T follicular helper cell (primary cell): ENCODE data around the gene CCDC14.
"Not testable (repeated sequence)": the region's sequence is repeated elsewhere in the genome, so short reads cannot be mapped to it uniquely, and the experiment has no call there.

Source experiments
- DNase-seq: peaks from one replicate; pipeline ENCODE4 v3.0.0-alpha.2; 2020; ENCODE audit warnings: low read depth
- total RNA-seq, 2 experiments: gene quantifications; one replicate each; lab custom pipeline; 2026; lab: John Stamatoyannopoulos, UW

CCDC14 gene
- 29.6 to 46.0 reads per million in 2 experiments for total RNA-seq

GRCh38 chr3:123960781-123961507 is at the start of gene CCDC14:
Gene CCDC14 (minus strand): TSS chr3:123961229. CDS start chr3:123961173, 56 bp downstream.
- DNase-seq: peak; percentile 63

- DNase-seq: not testable (repeated sequence)
These were observed 47.3 kb upstream of the CCDC14 start for GRCh38 chr3:124008321-124008720.

- no peak for DNase-seq
These were observed 46.2 kb upstream of the CCDC14 start for GRCh38 chr3:124007186-124007585.

GRCh38 chr3:124002405-124003079 is 41.5 kb upstream of the CCDC14 start:
- not testable (repeated sequence) for DNase-seq

GRCh38 chr3:124001366-124001765 is 40.3 kb upstream of the CCDC14 start:
- DNase-seq: not testable (repeated sequence)

- no peak for DNase-seq
These were observed 36.5 kb upstream of the CCDC14 start for GRCh38 chr3:123997543-123997942.

GRCh38 chr3:123993818-123994217 is 32.8 kb upstream of the CCDC14 start:
- no peak for DNase-seq

- DNase-seq: not testable (repeated sequence)
These were observed 30.9 kb upstream of the CCDC14 start, which contains the start of gene ROPN1 for GRCh38 chr3:123991730-123992588. Gene ROPN1 (minus strand): TSS chr3:123992124. CDS start chr3:123980481, 11,643 bp downstream.

- no peak for DNase-seq
These were observed 25.4 kb upstream of the CCDC14 start for GRCh38 chr3:123986427-123986826.

GRCh38 chr3:123984957-123985356 is 23.9 kb upstream of the CCDC14 start:
- DNase-seq: no peak

- DNase-seq: no peak
These were observed 23.3 kb upstream of the CCDC14 start for GRCh38 chr3:123984350-123984749.

GRCh38 chr3:123981317-123981716 is 20.3 kb upstream of the CCDC14 start:
- not testable (repeated sequence) for DNase-seq

- no peak for DNase-seq
These were observed 19.5 kb upstream of the CCDC14 start for GRCh38 chr3:123980539-123980938.

- not testable (repeated sequence) for DNase-seq
These were observed 18.8 kb upstream of the CCDC14 start for GRCh38 chr3:123979525-123980501.

GRCh38 chr3:123976904-123977303 is 15.9 kb upstream of the CCDC14 start:
- not testable (repeated sequence) for DNase-seq

- DNase-seq: not testable (repeated sequence)
These were observed 15.3 kb upstream of the CCDC14 start for GRCh38 chr3:123976181-123976898.

GRCh38 chr3:123975030-123975429 is 14.0 kb upstream of the CCDC14 start:
- DNase-seq: not testable (repeated sequence)

- DNase-seq: no peak
These were observed 10.4 kb upstream of the CCDC14 start for GRCh38 chr3:123971406-123971805.

- not testable (repeated sequence) for DNase-seq
These were observed 6.2 kb upstream of the CCDC14 start for GRCh38 chr3:123967260-123967659.

GRCh38 chr3:123966799-123967198 is 5.8 kb upstream of the CCDC14 start:
- DNase-seq: not testable (repeated sequence)
